HPDE6-E6E7 (cell line): Measurements from ENCODE around the gene CCR8.
"Not testable (repeated sequence)": the region's sequence is repeated elsewhere in the genome, so short reads cannot be mapped to it uniquely, and the experiment has no call there.

Source experiments
- DNase-seq: peaks from one replicate; pipeline ENCODE4 v3.0.0; 2011; ENCODE audit warnings: missing footprints; ENCODE audit errors: extremely low spot score

The CCR8 gene

DNA sequence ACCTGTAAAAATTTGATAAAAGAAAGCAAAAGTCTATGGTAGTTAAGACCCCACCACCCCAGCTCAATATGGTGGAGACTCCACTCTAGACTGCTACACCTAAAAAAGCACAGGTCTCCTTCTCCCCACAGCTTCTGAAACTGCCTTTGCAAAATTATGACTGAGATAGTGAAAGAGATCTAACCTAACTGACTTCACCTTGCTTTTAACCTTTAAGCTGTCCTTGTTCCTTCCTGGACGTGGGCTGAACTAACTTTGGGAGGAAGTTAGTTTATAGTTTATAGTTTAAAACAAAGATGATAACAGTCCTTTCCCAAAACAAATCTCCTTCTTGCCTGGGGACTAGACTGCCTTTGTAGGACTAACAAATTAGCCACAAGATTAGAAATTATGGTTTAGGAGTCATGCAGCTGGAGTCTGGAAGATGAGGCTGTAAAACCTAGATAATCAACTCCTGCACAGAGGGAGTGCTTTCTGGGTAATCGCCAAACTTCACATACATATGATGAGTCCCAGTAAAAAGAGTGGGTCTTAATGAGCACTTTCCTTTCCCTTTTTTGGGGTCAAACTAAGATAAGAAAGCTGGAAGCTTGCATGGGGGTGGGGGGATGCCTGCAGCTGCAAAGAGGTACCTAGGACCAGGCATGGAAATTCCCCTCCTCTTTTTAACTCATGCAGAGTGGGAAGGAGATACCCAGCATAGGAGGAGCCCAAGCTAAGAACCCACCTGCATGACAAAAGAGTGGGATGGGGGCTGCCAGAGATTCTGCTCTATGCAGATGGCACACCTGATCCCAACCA, 17.5 kb downstream of the CCR8 start:
- no peak for DNase-seq

DNA sequence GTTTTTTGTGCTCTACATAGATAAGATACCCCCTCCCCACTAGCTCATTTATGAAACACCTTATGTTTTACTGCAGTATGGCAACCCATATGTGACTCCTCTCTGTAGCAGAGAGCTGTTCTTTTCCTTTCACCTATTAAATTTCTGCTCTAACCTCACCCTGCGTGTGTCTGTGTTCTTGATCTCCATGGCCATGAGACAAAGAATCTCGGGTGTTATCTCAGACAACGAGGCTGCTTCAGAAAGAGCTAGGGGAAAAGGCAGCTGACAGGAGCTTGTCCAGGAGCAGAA, 18.0 kb downstream of the CCR8 start:
- no peak for DNase-seq

DNA sequence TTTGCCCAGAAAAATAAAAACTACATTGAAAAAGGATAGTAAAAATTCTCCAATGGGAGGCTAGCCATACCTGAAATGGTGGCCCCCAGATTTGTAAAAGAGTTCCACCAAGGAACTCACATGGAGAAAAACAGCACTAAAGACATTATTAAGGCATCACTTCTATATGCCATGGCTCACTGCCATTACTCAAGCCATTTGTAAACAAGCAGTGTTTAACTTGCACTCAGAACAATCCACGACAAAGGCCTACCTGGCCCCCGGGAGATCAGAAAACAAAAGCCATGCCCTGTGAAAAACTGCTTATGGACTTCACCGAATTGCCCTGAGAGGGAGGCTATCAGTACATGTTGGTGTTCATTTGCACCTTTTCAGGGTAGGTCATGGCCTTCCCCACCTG, 19.6 kb downstream of the CCR8 start:
- DNase-seq = no peak

DNA sequence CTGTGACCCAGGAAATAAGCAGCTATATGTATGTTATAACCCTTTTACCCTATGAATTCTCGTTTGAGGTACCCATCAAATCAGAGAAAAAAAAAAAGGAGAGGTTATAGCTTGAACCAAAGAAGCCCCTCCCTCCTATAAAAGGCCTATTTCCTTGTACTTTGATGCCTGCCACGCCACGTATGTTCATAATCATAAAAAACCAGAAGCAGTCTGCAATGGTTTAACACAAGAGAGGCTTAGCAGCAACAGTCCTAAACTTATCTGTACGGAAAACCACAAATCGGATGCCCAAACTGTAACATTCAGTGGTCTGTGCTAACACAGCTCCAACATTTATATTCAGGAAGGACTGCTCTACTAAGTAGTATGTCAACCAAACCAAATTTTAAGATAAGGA, 21.2 kb downstream of the CCR8 start:
- no peak for DNase-seq

DNA sequence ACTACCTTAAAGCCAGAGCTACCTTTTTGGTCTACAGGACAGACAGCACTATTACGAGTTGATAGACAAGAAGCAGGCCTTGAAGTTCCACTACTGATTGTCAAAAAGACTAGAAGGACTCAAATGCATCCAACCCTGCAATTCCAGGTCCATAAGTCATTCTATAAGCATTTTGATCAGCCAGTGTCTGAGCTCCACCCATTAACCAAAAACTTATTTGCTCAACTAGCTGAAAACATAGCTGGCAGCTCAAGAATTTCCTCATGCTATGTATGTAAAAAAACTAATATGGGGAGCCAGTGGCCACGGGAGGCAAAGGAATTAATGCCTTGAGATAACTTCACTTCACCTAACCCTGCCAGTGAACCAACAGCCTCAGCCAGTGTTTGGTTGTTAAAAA, 21.6 kb downstream of the CCR8 start:
- not testable (repeated sequence) for DNase-seq

DNA sequence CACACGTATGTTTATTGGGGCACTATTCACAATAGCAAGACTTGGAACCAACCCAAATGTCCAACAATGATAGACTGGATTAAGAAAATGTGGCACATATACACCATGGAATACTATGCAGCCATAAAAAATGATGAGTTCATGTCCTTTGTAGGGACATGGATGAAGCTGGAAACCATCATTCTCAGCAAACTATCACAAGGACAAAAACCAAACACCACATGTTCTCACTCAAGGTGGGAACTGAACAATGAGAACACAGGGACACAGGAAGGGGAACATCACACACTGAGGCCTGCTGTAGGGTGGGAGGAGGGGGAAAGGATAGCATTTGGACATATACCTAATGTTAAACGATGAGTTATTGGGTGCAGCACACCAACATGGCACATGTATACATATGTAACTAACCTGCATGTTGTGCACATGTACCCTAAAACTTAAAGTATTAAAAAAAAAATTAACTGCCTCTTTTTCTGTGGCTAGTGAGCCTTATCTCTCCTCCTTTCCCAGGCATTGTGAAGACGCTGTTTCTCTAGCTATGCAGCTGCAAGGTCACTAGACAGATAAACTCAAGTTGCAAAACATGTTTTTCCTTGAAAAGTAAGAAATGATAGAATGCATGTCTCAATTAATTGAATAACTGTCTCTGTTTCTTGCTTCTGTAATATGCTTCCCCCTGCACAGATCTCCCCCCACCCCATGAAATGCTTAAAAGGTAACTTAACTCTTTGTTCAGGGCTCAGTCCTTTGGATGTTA, 23.8 kb downstream of the CCR8 start:
- not testable (repeated sequence) for DNase-seq

DNA sequence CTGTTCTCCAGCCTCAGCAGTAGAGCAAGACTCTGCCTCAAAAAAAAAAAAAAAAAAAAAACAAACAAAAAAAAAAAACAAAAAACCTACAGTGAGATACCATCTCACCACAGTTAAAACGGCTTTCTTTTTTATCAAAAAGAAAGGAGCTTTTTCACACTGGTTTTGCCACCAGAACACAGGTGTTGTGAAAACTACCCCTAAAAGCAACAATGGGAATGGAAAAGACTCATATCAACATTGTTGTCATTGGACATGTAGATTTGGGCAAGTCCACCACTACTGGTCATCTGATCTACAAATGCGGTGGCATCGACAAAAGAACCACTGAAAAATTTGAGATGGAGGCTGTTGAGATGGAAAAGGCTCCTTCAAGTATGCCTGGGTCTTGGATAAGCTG, 28.8 kb downstream of the CCR8 start:
- no peak for DNase-seq

DNA sequence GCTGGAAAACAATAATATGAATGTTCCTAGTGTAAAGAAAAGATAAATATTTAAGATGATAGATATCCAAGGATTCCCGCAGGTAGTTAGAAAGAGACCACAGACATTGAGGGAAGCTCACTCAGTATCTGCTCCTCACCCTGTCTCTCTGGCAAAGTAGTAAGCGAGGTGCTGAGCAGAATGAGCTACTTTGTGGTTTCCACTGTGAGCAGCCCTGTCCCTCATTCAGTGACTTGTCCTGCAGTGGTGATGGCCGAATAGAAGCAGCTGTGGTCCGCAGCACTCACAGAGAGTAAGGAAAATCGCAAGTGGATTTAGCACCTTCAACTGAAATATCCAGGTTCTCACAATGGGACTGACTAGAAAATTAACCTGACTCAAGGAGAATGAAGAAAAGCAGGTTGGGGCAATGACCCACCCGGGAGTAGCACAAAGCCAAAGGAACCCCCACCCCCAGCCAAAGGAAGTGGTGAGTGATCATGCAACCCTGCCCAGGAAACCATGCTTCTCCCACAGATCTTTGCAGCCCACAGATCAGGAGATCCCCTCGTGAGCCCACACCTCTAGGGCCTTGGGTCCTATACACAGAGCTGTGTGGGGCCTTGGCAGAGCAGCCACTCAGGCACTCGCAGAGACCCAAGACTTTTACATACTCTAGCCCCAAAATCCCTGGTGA, 31.9 kb downstream of the CCR8 start:
- no peak for DNase-seq

DNA sequence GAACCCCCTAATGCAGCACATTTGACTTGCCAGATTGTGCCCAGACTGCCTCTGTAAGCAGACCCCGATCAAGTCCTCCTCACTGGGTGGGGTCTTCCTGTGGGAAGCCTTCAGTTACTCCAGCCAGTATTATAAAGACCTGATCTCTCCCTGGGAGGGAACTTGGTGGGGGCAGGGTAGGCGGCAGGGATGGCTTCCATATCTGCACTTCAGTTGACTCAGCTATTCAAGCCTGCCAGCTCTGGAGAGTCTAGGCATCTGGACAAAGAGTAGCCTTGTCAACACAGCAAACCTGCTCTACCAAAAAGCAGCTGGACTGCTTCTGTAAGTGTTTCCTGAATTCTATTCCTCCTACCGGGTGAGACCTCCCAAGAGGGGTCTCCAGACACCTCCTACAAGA, 32.7 kb downstream of the CCR8 start:
- no peak for DNase-seq

DNA sequence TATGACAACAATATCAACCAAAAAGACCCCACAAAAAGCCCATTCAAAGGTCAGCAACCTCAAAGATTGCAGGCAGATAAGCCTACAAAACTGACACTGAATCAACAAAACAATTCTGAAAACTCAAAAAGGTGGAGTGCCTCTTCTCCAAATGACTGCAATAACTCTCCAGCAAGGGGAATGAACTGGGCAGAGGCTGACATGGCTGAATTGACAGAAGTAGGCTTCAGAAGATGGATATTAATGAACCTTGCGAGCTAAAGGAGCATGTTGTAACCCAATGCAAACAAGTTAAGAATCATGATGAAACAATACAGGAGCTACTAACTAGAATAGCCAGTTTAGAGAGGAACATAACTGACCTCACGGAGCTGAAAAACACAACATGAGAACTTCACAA, 33.3 kb downstream of the CCR8 start:
- no peak for DNase-seq

DNA sequence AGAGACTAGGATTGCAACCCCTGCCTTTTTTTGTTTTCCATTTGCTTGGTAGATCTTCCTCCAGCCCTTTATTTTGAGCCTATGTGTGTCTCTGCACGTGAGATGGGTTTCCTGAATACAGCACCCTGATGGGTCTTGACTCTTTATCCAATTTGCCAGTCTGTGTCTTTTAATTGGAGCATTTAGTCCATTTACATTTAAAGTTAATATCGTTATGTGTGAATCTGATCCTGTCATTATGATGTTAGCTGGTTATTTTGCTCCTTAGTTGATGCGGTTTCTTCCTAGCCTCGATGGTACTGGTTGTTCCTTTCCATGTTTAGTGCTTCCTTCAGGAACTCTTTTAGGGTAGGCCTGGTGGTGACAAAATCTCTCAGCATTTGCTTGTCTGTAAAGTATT, 40.9 kb downstream of the CCR8 start:
- not testable (repeated sequence) for DNase-seq

DNA sequence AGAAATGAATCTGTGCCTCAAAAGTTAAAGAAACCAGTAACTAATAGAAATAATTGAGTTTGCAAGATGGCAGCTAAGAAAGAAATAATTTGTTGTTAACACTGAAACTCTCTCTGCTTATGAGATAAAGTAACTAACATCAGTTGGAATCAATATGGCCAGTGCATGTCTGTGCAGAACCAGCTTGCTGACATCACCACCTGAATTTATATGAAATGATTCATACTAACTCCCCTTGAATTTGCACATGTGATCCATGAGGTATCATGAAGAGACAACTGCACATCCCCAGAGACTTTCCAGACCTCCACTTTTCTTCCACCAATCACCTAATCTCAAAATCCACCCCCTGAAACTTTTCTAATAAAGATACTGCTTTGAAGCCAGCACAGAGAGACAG, 43.3 kb downstream of the CCR8 start:
- no peak for DNase-seq

DNA sequence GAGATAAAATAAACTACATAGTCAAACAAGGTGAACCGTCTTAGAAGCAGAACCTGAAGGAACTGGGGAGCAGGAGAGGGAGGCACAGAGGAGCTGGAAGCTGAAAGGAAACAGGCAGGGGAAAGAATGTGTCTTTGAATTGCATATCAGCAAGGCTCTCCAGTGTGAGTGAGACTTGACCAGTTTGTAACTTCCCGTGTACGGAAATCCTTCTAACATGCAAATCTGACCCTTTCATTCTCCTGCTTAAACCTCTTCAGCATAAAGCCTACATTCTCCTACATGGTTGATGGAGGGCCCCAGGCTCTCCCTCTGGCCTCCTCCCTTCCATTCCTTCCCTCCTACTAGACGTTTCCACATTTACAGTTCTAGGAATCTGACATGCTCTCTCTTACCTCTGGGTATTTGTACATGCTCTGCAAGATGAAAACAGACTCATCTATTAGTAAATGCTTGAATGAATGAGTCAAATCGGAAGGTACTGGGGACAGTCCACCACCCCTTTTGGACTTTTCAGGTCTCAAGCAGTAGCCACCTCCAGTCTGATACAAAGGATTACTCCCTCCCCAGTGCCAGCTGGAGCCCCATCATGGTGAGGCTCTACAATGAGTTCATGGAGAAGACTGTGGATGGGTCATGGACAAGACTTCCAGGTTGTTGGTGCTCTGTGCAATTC, 47.6 kb downstream of the CCR8 start:
- no peak for DNase-seq

DNA sequence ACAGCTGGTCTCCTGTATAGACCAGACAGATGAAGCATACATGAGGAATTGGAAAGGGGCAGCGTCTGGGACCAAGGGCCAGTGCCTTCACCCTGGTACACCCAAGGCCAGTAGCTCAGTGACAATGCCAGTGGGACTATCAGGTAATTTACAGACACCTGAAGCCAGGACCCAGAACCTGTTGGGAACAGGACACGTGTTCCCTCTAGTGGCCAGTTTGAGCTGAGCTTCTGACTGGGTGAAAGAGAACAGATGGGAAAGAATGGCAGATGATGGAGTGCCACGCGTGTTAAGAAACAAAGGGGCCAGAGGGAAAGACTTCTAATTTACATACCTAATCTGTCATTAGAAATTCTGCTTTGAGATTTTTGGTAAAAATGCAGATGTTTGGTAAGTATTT, 48.6 kb downstream of the CCR8 start:
- DNase-seq = peak; percentile 5

DNA sequence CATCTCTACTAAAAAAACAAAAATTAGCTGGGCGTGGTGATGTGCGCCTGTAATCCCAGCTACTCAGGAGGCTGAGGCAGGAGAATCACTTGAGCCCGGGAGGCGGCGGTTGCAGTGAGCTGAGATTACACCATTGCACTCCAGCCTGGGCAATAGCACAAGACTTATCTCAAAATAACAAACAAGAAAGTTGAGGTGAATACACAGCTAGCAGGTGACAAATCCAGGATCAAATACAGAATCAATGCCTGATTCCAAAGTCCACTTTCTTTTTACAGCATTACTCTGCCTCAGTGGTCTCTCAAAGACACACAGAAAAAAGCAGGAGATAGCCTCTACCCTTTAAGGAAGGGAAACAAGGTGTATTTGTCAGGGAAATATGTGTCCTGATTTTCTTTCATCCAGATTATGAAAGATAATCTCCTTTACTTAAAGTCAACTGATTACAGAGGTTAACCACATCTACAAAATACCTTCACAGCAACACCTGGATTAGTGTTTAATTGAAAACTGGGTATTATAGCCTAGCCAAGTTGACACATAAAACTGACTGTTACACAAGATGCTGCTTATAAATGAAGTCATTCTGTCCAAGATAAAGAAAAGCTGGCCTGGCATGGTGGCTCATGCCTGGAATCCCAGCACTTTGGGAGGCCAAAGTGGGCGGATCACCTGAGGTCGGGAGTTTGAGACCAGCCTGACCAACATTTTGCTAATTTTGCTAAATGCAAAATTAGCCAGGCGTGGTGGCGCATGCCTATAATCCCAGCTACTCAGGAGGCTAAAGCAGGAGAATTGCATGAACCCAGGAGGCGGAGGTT, 49.7 kb downstream of the CCR8 start:
- DNase-seq = no peak

DNA sequence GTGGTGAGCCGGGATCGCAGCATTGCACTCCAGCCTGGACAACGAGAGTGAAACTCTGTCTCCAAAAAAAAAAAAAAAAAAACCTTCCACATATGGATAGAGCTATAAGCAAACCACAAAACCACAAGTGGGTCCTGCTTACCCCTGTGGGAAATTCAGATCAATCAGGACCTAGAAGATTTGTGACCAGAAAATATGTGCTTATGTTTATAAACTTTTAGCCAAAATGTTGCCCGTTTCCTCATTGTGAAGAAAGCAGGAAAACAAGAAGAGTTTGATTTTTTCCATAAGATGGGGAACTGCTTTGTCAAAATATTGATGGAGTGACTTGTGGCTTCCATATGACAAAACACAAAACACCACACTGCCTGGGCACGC, 50.3 kb downstream of the CCR8 start:
- DNase-seq = no peak

DNA sequence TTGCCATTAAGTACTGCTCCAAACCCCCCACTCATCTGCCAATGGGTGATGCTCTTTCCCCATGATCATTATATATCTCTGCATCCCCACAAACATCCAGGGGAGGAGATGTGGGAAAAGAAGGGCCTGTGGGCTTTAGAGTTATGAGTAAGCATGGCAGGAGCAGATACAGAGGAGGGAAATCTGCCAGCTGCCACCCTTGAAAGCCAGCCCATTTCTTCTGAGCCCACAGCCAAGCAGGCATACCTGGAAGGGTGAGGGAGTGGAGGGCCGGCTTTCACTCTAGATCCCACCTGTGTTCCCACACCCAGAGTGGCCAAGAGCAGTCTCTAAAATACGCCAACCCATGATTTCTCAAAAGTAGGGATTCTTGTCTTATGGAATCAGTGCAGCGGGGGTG, 51.9 kb downstream of the CCR8 start:
- DNase-seq = no peak
